ENCODE measurements around the gene SEMA5B. TPM values are rescaled to one million over a fixed set of nuclear protein-coding genes. Genes with fewer than 3 reads are reported as not detected.

The SEMA5B gene
- total RNA-seq, 3 donors from 2014 or later = 0.34 to 0.89 (median 0.35) TPM

DNA sequence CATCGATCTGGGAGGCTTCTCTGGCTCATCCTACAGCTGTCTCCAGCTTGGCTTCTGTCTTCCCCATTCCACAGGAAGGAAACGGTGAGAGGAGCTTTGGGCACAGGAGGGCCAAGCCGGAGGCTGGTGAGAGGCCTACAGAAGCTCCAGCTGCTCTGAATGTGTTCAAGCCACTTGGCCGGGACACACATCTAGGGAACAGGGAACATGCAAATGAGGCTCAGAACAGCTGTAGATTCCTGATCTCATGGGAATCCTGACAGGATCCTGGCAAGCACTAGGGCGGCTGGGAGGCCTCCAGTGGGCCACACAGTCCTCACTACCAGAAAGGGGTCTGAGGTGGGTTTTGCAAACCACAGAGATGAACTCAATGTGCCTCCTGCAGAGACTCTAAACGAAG lies 13.7 kb downstream of the SEMA5B start:
- intact Hi-C loops (cut with DNase I, micrococcal nuclease) = no loop called here
- ATAC-seq (no peak), DNase-seq (no peak)
- TF ChIP-seq, protein P1, sequence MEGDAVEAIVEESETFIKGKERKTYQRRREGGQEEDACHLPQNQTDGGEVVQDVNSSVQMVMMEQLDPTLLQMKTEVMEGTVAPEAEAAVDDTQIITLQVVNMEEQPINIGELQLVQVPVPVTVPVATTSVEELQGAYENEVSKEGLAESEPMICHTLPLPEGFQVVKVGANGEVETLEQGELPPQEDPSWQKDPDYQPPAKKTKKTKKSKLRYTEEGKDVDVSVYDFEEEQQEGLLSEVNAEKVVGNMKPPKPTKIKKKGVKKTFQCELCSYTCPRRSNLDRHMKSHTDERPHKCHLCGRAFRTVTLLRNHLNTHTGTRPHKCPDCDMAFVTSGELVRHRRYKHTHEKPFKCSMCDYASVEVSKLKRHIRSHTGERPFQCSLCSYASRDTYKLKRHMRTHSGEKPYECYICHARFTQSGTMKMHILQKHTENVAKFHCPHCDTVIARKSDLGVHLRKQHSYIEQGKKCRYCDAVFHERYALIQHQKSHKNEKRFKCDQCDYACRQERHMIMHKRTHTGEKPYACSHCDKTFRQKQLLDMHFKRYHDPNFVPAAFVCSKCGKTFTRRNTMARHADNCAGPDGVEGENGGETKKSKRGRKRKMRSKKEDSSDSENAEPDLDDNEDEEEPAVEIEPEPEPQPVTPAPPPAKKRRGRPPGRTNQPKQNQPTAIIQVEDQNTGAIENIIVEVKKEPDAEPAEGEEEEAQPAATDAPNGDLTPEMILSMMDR (IDR thresholded peaks at IDR 0.05) = no peak
- no peaks in the 10 kb centered on the region for H3K4me1 ChIP-seq (ENCODE audit: low read depth)
- no peaks in the 10 kb centered on the region for H3K9me3 ChIP-seq
- no peak overlapping the region for H3K4me3 ChIP-seq
- no peaks in the 10 kb centered on the region for H3K36me3 ChIP-seq (ENCODE audit: low read depth)

DNA sequence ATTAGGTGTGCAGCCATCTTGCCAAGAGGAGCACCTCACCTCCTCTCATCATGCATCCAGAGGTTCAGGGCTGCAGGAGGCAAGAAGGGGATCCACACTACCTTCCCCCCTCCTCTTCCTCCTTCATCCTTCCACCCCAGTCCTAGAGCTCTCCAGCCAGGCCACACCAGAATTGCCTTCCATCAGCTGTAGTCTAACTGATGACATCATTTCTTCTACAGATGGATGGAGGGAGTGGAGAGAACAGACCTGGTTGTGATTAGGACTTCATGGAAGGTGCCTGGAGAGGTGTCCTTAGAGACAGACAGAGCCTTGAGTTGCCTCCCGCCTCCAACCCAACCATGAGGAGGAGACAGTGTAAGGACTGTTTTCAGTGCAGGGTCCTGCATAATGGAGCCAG lies 14.9 kb downstream of the SEMA5B start:
- H3K4me3 ChIP-seq = no peak overlapping the region
- no peaks in the 10 kb centered on the region for H3K36me3 ChIP-seq (ENCODE audit: low read depth)
- TF ChIP-seq, protein P1 (IDR thresholded peaks at IDR 0.05) = no peak
- DNase-seq (no peak), ATAC-seq (no peak)
- no peaks in the 10 kb centered on the region for H3K9me3 ChIP-seq
- H3K4me1 ChIP-seq (ENCODE audit: low read depth) = no peaks in the 10 kb centered on the region
- intact Hi-C loops (cut with DNase I, micrococcal nuclease) = no loop called here

DNA sequence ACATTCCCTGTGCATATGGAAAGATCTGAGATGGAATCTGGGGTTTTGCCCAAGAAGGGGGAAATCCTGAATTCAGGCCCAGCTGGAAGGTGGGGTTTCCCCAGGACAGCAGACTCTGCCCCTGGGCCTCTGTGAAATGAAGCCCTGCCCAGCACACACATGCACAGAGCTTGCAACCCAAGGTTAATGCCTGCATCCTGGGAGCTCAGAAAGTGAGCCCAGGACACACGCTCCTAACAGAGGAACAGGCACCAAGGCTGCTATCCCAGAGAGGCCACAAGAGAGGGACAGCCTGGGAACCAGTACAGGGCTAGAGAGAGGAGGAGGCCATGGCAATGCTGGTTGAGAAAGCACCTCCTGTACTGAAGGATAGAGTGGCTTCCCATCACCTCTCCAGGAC lies 16.1 kb downstream of the SEMA5B start:
- intact Hi-C loops (cut with DNase I, micrococcal nuclease) = no loop called here
- TF ChIP-seq, protein P1 (IDR thresholded peaks at IDR 0.05) = no peak
- DNase-seq (no peak), ATAC-seq (no peak)
- no peaks in the 10 kb centered on the region for H3K4me1 ChIP-seq (ENCODE audit: low read depth)
- no peaks in the 10 kb centered on the region for H3K9me3 ChIP-seq
- no peaks in the 10 kb centered on the region for H3K36me3 ChIP-seq (ENCODE audit: low read depth)
- no peak overlapping the region for H3K4me3 ChIP-seq

DNA sequence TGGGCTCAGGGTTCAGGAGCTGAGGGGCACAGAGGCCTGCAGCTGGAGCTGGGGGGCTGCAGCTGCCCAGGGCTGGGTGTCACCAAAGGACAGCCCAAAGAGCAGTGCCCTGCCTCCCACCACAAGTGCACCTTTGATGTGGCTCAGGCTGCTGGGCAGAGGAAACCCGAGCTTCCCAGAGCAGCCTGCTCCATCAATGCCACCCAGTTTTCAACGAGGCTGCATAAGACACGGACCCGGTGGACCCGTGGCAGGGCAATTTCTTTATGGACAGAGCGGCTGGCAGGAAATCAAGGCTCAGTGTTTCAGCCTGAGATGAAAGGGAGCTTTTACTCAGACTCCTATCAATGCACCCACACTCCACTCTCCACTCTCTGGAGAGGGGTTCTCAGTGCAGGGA lies 18.7 kb downstream of the SEMA5B start:
- H3K36me3 ChIP-seq (ENCODE audit: low read depth) = no peaks in the 10 kb centered on the region
- H3K4me3 ChIP-seq = no peak overlapping the region
- no peaks in the 10 kb centered on the region for H3K4me1 ChIP-seq (ENCODE audit: low read depth)
- ATAC-seq (no peak), DNase-seq (no peak)
- intact Hi-C loops (cut with DNase I, micrococcal nuclease) = no loop called here
- TF ChIP-seq, protein P1 (IDR thresholded peaks at IDR 0.05) = no peak
- H3K9me3 ChIP-seq = no peaks in the 10 kb centered on the region

DNA sequence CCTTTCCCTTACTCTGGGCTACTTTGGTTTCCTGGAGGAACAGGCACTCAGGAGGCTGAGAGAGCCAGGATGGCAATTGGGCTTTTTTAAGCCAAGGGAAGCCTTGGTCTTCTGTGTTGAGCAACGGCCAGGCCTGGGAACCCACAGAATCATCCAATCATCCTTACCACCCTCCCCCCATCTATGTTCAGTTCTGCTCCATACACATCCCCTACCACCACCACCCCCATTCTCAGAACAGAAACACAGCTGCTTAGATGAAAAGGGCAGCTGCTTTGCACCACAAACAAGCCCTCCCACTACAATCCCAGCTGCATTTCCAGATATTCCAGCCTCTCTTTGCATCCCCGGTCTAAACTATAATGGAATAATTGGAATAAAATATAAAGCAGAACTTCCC lies 21.0 kb downstream of the SEMA5B start:
- no peak for DNase-seq
- Histone ChIP-seq H3K4me3 (no peak overlapping the region), H3K36me3 (ENCODE audit: low read depth) (no peaks in the 10 kb centered on the region), H3K4me1 (ENCODE audit: low read depth) (no peaks in the 10 kb centered on the region), H3K9me3 (no peaks in the 10 kb centered on the region)
- intact Hi-C loops (cut with DNase I, micrococcal nuclease) = no loop called here
- TF ChIP-seq, protein P1 (IDR thresholded peaks at IDR 0.05) = no peak
- ATAC-seq = no peak

DNA sequence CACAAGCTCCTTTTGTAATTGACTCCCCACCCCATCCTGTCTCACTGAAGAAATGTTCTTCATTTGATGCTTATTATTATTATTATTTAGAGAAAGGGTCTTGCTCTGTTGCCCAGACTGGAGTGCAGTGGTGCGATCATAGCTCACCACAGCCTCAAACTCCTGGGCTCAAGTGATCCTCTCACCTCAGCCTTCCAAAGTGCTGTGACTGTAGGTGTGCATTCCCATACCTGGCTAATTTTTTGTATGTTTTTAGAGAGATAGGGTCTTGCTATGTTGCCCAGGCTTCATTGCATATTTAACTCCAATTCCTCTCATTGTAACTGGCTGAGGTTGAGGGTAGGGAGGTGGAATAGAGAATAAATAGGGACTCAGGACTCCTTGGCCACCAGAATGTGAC lies 22.3 kb downstream of the SEMA5B start:
- intact Hi-C loops (cut with DNase I, micrococcal nuclease) = no loop called here
- no peak overlapping the region for H3K4me3 ChIP-seq
- TF ChIP-seq, protein P1 (IDR thresholded peaks at IDR 0.05) = no peak
- no peaks in the 10 kb centered on the region for H3K4me1 ChIP-seq (ENCODE audit: low read depth)
- H3K9me3 ChIP-seq = no peaks in the 10 kb centered on the region
- DNase-seq (no peak), ATAC-seq (no peak)
- no peaks in the 10 kb centered on the region for H3K36me3 ChIP-seq (ENCODE audit: low read depth)
